PC-3 (cell line): Measurements from ENCODE around the gene POP5. TPM values are rescaled to one million over a fixed set of nuclear protein-coding genes. Genes with fewer than 3 reads are reported as not detected.
A peak's percentile ranks its signal among the peaks of the same experiment; 100 is the strongest.

Experiments
- ATAC-seq: fragments of 200-7000 bp; cut with Tn5 transposase; 2 replicates; pipeline ENCODE4 v1.9.1; 2020; ENCODE audit warnings: mild to moderate bottlenecking, moderate library complexity
- BruUV-seq: library from RNA; stranded (reverse); fragments of 400-500 nt; replicated peaks from 2 replicates; lab custom pipeline; 2021; lab: Mats Ljungman, UMichigan
- CTCF ChIA-PET: fragments of 300-600 bp; sonication (Branson Sonifier 250); formaldehyde crosslinking; loops from one replicate; lab custom pipeline; 2022; ENCODE audit warnings: antibody characterized with exemption; lab: Charles Lee
- POLR2A ChIA-PET: fragments of 300-600 bp; sonication (Branson Sonifier 250); formaldehyde crosslinking; loops from one replicate; lab custom pipeline; 2022; ENCODE audit warnings: antibody characterized with exemption; ENCODE audit not compliant: unreplicated experiment; lab: Charles Lee
- DNase-seq: peaks from one replicate; pipeline ENCODE4 v3.0.0-alpha.2; 2015
- H2AFZ ChIP-seq: fragments of 300-600 bp; sonication (generic); 2 replicates; pipeline ENCODE4 v1.6.0; 2016; ENCODE audit warnings: antibody characterized with exemption, low read length
- H3F3A ChIP-seq: fragments of 300-600 bp; sonication (generic); one replicate; pipeline ENCODE4 v1.6.0; 2017; ENCODE audit warnings: antibody characterized with exemption, low read length, control low read depth, mild to moderate bottlenecking; ENCODE audit not compliant: unreplicated experiment
- H3K27ac ChIP-seq: fragments of 300-600 bp; sonication (generic); 2 replicates; pipeline ENCODE4 v1.5.1; 2016; ENCODE audit warnings: mild to moderate bottlenecking, low read length
- H3K27me3 ChIP-seq: fragments of 300-600 bp; sonication (generic); 2 replicates; pipeline ENCODE4 v1.6.1; 2016; ENCODE audit warnings: low read length, mixed read lengths
- H3K36me3 ChIP-seq: fragments of 300-600 bp; sonication (generic); 2 replicates; pipeline ENCODE4 v1.6.1; 2016; ENCODE audit warnings: low read depth, mixed run types, low read length, mixed read lengths
- H3K4me1 ChIP-seq: fragments of 300-600 bp; sonication (generic); 2 replicates; pipeline ENCODE4 v1.5.1; 2016; ENCODE audit warnings: low read length; ENCODE audit not compliant: insufficient read depth
- H3K4me2 ChIP-seq: fragments of 300-600 bp; sonication (generic); 2 replicates; pipeline ENCODE4 v1.6.0; 2016; ENCODE audit warnings: low read length
- H3K4me3 ChIP-seq: fragments of 300-600 bp; sonication (generic); 2 replicates; pipeline ENCODE4 v1.5.1; 2016; ENCODE audit warnings: mild to moderate bottlenecking, low read length, mixed read lengths
- H3K79me2 ChIP-seq: fragments of 300-600 bp; sonication (generic); 2 replicates; pipeline ENCODE4 v1.6.1; 2017; ENCODE audit warnings: low read length, mixed read lengths
- H3K9ac ChIP-seq: fragments of 300-600 bp; sonication (generic); 2 replicates; pipeline ENCODE4 v1.6.0; 2016; ENCODE audit warnings: mild to moderate bottlenecking, low read length
- H3K9me2 ChIP-seq: fragments of 300-600 bp; sonication (generic); replicated peaks from 2 replicates; pipeline ENCODE4 v1.6.1; 2016; ENCODE audit warnings: mixed run types, low read length, mixed read lengths
- H3K9me3 ChIP-seq: fragments of 300-600 bp; sonication (generic); 2 replicates; pipeline ENCODE4 v1.6.1; 2016; ENCODE audit warnings: low read length, mixed read lengths
- H4K20me1 ChIP-seq: fragments of 300-600 bp; sonication (generic); 2 replicates; pipeline ENCODE4 v1.6.1; 2016; ENCODE audit warnings: low read length, mixed read lengths
- EZH2 ChIP-seq: fragments of 300-600 bp; sonication (generic); IDR thresholded peaks from one replicate; pipeline ENCODE4 v1.6.1; 2017; ENCODE audit warnings: antibody characterized with exemption, mild to moderate bottlenecking, low read length; ENCODE audit not compliant: unreplicated experiment
- EZH2phosphoT487 ChIP-seq: fragments of 300-600 bp; sonication (generic); IDR thresholded peaks from 2 replicates; pipeline ENCODE4 v1.6.1; 2018; ENCODE audit warnings: mild to moderate bottlenecking, antibody characterized with exemption, low read length, borderline replicate concordance
- intact Hi-C: fragments of 100-400 bp; cut with micrococcal nuclease; formaldehyde crosslinking; loops from 2 replicates; pipeline ENCODE4 v1.9.0; 2023
- total RNA-seq: library from RNA; depleted of rRNA; stranded (reverse); fragments of >200 nt; gene quantifications from 2 replicates; pipeline ENCODE4 v1.2.3, GENCODE V29; 2014
- TF ChIP-seq, protein P1 (sequence below): fragments of 300-600 bp; sonication (generic); conservative IDR thresholded peaks from 2 replicates; pipeline ENCODE4 v1.5.1; 2017; ENCODE audit warnings: antibody characterized with exemption, low read depth, mild to moderate bottlenecking, low read length

The POP5 gene
- total RNA-seq, 1 experiment from 2014 or later, result 89.8 TPM

GRCh38 chr12:120584343-120585149, 3.3 kb upstream of the POP5 start:
- Histone ChIP-seq H3K4me1 (peaks cover 15% of the 10 kb centered on the region), H3K4me2 (peak overlapping the region; percentile 87), H3K36me3 (peaks cover 2% of the 10 kb centered on the region; the same call in 1 of the 2 replicates), H3K4me3 (peak overlapping the region; percentile 70), H3K27ac (no peak overlapping the region), H3K79me2 (peaks cover 16% of the 10 kb centered on the region), H3K9ac (peak overlapping the region; percentile 63), H3F3A (no peaks in the 10 kb centered on the region), H4K20me1 (no peaks in the 10 kb centered on the region), H3K27me3 (no peaks in the 10 kb centered on the region), H2AFZ (peak overlapping the region; percentile 92), H3K9me2 (no peaks in the 10 kb centered on the region), H3K9me3 (no peaks in the 10 kb centered on the region)
- BruUV-seq, result no TSS peak
- ChIA-PET POLR2A (interaction anchor here (0.6 kb wide), 1 partner anchor 192 kb away, joined by 4 read pairs; no protein-coding TSS in a partner anchor), CTCF (interaction anchor here (1.0 kb wide), 1 partner anchor 65 kb away, joined by 4 read pairs; no protein-coding TSS in a partner anchor)
- TF ChIP-seq EZH2phosphoT487, result no peak
- TF ChIP-seq, protein P1, sequence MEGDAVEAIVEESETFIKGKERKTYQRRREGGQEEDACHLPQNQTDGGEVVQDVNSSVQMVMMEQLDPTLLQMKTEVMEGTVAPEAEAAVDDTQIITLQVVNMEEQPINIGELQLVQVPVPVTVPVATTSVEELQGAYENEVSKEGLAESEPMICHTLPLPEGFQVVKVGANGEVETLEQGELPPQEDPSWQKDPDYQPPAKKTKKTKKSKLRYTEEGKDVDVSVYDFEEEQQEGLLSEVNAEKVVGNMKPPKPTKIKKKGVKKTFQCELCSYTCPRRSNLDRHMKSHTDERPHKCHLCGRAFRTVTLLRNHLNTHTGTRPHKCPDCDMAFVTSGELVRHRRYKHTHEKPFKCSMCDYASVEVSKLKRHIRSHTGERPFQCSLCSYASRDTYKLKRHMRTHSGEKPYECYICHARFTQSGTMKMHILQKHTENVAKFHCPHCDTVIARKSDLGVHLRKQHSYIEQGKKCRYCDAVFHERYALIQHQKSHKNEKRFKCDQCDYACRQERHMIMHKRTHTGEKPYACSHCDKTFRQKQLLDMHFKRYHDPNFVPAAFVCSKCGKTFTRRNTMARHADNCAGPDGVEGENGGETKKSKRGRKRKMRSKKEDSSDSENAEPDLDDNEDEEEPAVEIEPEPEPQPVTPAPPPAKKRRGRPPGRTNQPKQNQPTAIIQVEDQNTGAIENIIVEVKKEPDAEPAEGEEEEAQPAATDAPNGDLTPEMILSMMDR, result no peak; the same call in 1 of the 2 replicates
- no peak for TF ChIP-seq EZH2
- ATAC-seq, result peak; percentile 44
- intact Hi-C loops, result loop anchor here (1.0 to 10.0 kb wide), 2 partner anchors 387 to 530 kb away; no protein-coding TSS in a partner anchor
- DNase-seq, result peak; percentile 77

GRCh38 chr12:120583478-120584030, 2.4 kb upstream of the POP5 start:
- Histone ChIP-seq H3K4me3 (peak overlapping the region; percentile 70; the same call in 1 of the 2 replicates), H3K36me3 (peaks cover 12% of the 10 kb centered on the region), H3K4me2 (peak overlapping the region; percentile 87), H2AFZ (peak overlapping the region; percentile 92), H3K9me2 (no peaks in the 10 kb centered on the region), H3K27ac (no peak overlapping the region), H3K9ac (no peak overlapping the region), H3K4me1 (peaks cover 15% of the 10 kb centered on the region), H3K79me2 (peaks cover 23% of the 10 kb centered on the region), H3K27me3 (no peaks in the 10 kb centered on the region), H4K20me1 (no peaks in the 10 kb centered on the region), H3K9me3 (no peaks in the 10 kb centered on the region), H3F3A (no peaks in the 10 kb centered on the region)
- DNase-seq, result peak; percentile 87
- TF ChIP-seq, protein P1, result peak; percentile 99
- no peak for TF ChIP-seq EZH2
- peak; percentile 8 for ATAC-seq
- intact Hi-C loops, result loop anchor here (1.0 to 10.0 kb wide), 4 partner anchors 66 to 531 kb away; no protein-coding TSS in a partner anchor
- POLR2A ChIA-PET, result no interaction called here
- no TSS peak for BruUV-seq
- CTCF ChIA-PET, result interaction anchor here (0.5 to 3.6 kb wide), 3 partner anchors 66 to 69 kb away, joined by 3 to 37 read pairs (median 3); no protein-coding TSS in a partner anchor
